H9 (cell line): ENCODE results near the gene XXYLT1. TPM values are rescaled to one million over a fixed set of nuclear protein-coding genes. Genes with fewer than 3 reads are reported as not detected.

Source experiments
- DNase-seq: peaks from one replicate; pipeline ENCODE4 v3.0.0-alpha.2; 2017
- H2AFZ ChIP-seq: one replicate; pipeline ENCODE4 v1.6.1; 2013; ENCODE audit warnings: mild to moderate bottlenecking, low read length, control low read depth, moderate library complexity
- H2AK5ac ChIP-seq: 2 replicates; pipeline ENCODE4 v1.6.1; 2013; ENCODE audit warnings: low read length, control low read depth, mixed read lengths; ENCODE audit not compliant: insufficient read length
- H2BK120ac ChIP-seq: one replicate; pipeline ENCODE4 v1.6.1; 2013; ENCODE audit warnings: low read depth, mild to moderate bottlenecking, low read length, control low read depth, inconsistent platforms; ENCODE audit not compliant: poor library complexity, severe bottlenecking
- H2BK12ac ChIP-seq: 2 replicates; pipeline ENCODE4 v1.6.1; 2013; ENCODE audit warnings: low read length, control low read depth, mixed read lengths, low read depth; ENCODE audit not compliant: insufficient read length
- H2BK15ac ChIP-seq: 2 replicates; pipeline ENCODE4 v1.6.1; 2013; ENCODE audit warnings: low read depth, low read length, control low read depth
- H2BK20ac ChIP-seq: one replicate; pipeline ENCODE4 v1.6.1; 2013; ENCODE audit warnings: low read depth, mild to moderate bottlenecking, low read length, control low read depth, inconsistent platforms; ENCODE audit not compliant: poor library complexity, severe bottlenecking
- H2BK5ac ChIP-seq: 2 replicates; pipeline ENCODE4 v1.6.1; 2013; ENCODE audit warnings: low read length, control low read depth, mixed read lengths; ENCODE audit not compliant: insufficient read length
- H3K14ac ChIP-seq: 2 replicates; pipeline ENCODE4 v1.6.1; 2013; ENCODE audit warnings: low read length, control low read depth; ENCODE audit not compliant: insufficient read depth
- H3K18ac ChIP-seq: 2 replicates; pipeline ENCODE4 v1.6.1; 2013; ENCODE audit warnings: low read depth, mild to moderate bottlenecking, mixed read lengths, low read length, control low read depth; ENCODE audit not compliant: insufficient read length
- H3K23ac ChIP-seq: 2 replicates; pipeline ENCODE4 v1.6.1; 2013; ENCODE audit warnings: low read length, control low read depth, mixed read lengths, low read depth; ENCODE audit not compliant: insufficient read length
- H3K23me2 ChIP-seq: 2 replicates; pipeline ENCODE4 v1.6.1; 2013; ENCODE audit warnings: low read depth, mild to moderate bottlenecking, mixed read lengths, low read length, control low read depth; ENCODE audit not compliant: insufficient read length, poor library complexity, severe bottlenecking
- H3K27ac ChIP-seq: 2 replicates; pipeline ENCODE4 v1.5.1; 2013; ENCODE audit warnings: low read length, control low read depth, mixed read lengths, low read depth; ENCODE audit not compliant: insufficient read length
- H3K27me3 ChIP-seq: 2 replicates; pipeline ENCODE4 v1.6.1; 2013; ENCODE audit warnings: low read length, control low read depth, inconsistent platforms; ENCODE audit not compliant: insufficient read depth
- H3K4ac ChIP-seq: 2 replicates; pipeline ENCODE4 v1.6.1; 2013; ENCODE audit warnings: low read depth, mild to moderate bottlenecking, control low read depth, inconsistent platforms, low read length, moderate library complexity
- H3K4me1 ChIP-seq: 2 replicates; pipeline ENCODE4 v1.6.1; 2013; ENCODE audit warnings: low read length, control low read depth, inconsistent platforms; ENCODE audit not compliant: insufficient read depth
- H3K4me2 ChIP-seq: 2 replicates; pipeline ENCODE4 v1.6.1; 2013; ENCODE audit warnings: low read length, control low read depth, mixed read lengths; ENCODE audit not compliant: insufficient read length, insufficient read depth
- H3K56ac ChIP-seq: 2 replicates; pipeline ENCODE4 v1.6.1; 2013; ENCODE audit warnings: low read depth, mild to moderate bottlenecking, mixed read lengths, low read length, control low read depth; ENCODE audit not compliant: insufficient read length
- H3K79me1 ChIP-seq: 2 replicates; pipeline ENCODE4 v1.6.1; 2013; ENCODE audit warnings: low read depth, mild to moderate bottlenecking, moderate library complexity, low read length, control low read depth, inconsistent platforms; ENCODE audit not compliant: insufficient read depth, poor library complexity, severe bottlenecking
- H3K79me2 ChIP-seq: 2 replicates; pipeline ENCODE4 v1.6.1; 2013; ENCODE audit warnings: low read length, control low read depth, inconsistent platforms; ENCODE audit not compliant: insufficient read depth
- H3K9ac ChIP-seq: 2 replicates; pipeline ENCODE4 v1.6.1; 2013; ENCODE audit warnings: low read length, control low read depth, mixed read lengths; ENCODE audit not compliant: insufficient read length; ENCODE audit errors: extremely low read depth
- H3K9me3 ChIP-seq: one replicate; pipeline ENCODE4 v1.6.1; 2013; ENCODE audit warnings: low read depth, low read length, inconsistent platforms; ENCODE audit not compliant: control insufficient read depth
- H3T11ph ChIP-seq: one replicate; pipeline ENCODE4 v1.6.1; 2013; ENCODE audit warnings: mild to moderate bottlenecking, low read length, control low read depth, inconsistent platforms
- H4K20me1 ChIP-seq: one replicate; pipeline ENCODE4 v1.6.1; 2013; ENCODE audit not compliant: control insufficient read depth, insufficient read length, insufficient read depth
- H4K5ac ChIP-seq: 2 replicates; pipeline ENCODE4 v1.6.1; 2013; ENCODE audit warnings: low read depth, mild to moderate bottlenecking, mixed read lengths, low read length, control low read depth; ENCODE audit not compliant: insufficient read length
- H4K8ac ChIP-seq: replicated peaks from 2 replicates; pipeline ENCODE4 v1.6.1; 2013; ENCODE audit warnings: low read length, control low read depth, mixed read lengths, low read depth; ENCODE audit not compliant: insufficient read length
- H4K91ac ChIP-seq: 2 replicates; pipeline ENCODE4 v1.6.1; 2013; ENCODE audit warnings: low read depth, mild to moderate bottlenecking, moderate library complexity, mixed read lengths, low read length, control low read depth; ENCODE audit not compliant: insufficient read length
- H3K27ac Mint-ChIP-seq, 3 experiments: 2 replicates in 2 of 3; 3 replicates in 1 of 3; pipeline ENCODE4 v1.8.0; 2020 to 2021; ENCODE audit warnings: mixed read lengths in 3 of 3, mild to moderate bottlenecking in 1 of 3, moderate library complexity in 1 of 3
- H3K27me3 Mint-ChIP-seq: 2 replicates; pipeline ENCODE4 v1.8.0; 2021; ENCODE audit warnings: low read depth, mild to moderate bottlenecking, moderate library complexity, mixed read lengths
- H3K36me3 Mint-ChIP-seq, 3 experiments: 2 replicates in 2 of 3; 3 replicates in 1 of 3; pipeline ENCODE4 v1.8.0; 2020 to 2021; ENCODE audit warnings: low read depth in 3 of 3, mixed read lengths in 3 of 3; ENCODE audit not compliant: insufficient read depth in 1 of 3
- H3K4me1 Mint-ChIP-seq, 2 experiments: 2 replicates each; pipeline ENCODE4 v1.8.0; 2020; ENCODE audit warnings: mixed read lengths in 2 of 2
- H3K4me3 Mint-ChIP-seq, 2 experiments: 2 replicates in 1 of 2; 3 replicates in 1 of 2; pipeline ENCODE4 v1.8.0; 2020 to 2021; ENCODE audit warnings: mild to moderate bottlenecking in 2 of 2, mixed read lengths in 2 of 2, moderate library complexity in 1 of 2
- H3K9me3 Mint-ChIP-seq, 2 experiments: 2 replicates in 1 of 2; 3 replicates in 1 of 2; pipeline ENCODE4 v1.8.0; 2020; ENCODE audit warnings: mild to moderate bottlenecking in 2 of 2, mixed read lengths in 2 of 2, moderate library complexity in 1 of 2
- CTCF ChIP-seq: fragments of 200-600 bp; sonication (generic); conservative IDR thresholded peaks from 3 replicates; pipeline ENCODE4 v1.8.0; 2021; ENCODE audit warnings: antibody characterized with exemption, mild to moderate bottlenecking
- WGBS: extraction: QIAGEN DNeasy Blood & Tissue Kit; methylation state at CpG from one replicate; pipeline ENCODE4 v1.1.7; 2013; ENCODE audit warnings: missing lambda C conversion rate, low lambda C conversion rate, mixed read lengths; ENCODE audit not compliant: insufficient read length; ENCODE audit errors: extremely low coverage; 5-methylcytosine and 5-hydroxymethylcytosine counted together
- total RNA-seq: library from RNA; stranded (reverse); gene quantifications from 2 replicates; pipeline ENCODE4 v1.2.1, GENCODE V29; 2021

XXYLT1 gene
- total RNA-seq, 1 experiment from 2014 or later, result 22.7 TPM

GRCh38 chr3:195030791-195031321 is 240.1 kb downstream of the XXYLT1 start:
- no peak overlapping the region for H4K91ac ChIP-seq
- H3K27ac Mint-ChIP-seq, result no peak overlapping the region
- H3K27me3 Mint-ChIP-seq, result peaks cover 10% of the 10 kb centered on the region
- H3K23me2 ChIP-seq, result no peaks in the 10 kb centered on the region
- no peaks in the 10 kb centered on the region for H3K79me1 ChIP-seq
- no peaks in the 10 kb centered on the region for H3K9me3 ChIP-seq
- H3K18ac ChIP-seq, result no peak overlapping the region
- peaks cover 30 to 38% of the 10 kb centered on the region in 2 experiments for H3K4me1 Mint-ChIP-seq
- H3K9ac ChIP-seq, result no peak overlapping the region
- no peak overlapping the region for H3K27ac ChIP-seq
- no peak overlapping the region for H4K5ac ChIP-seq
- H3K4me1 ChIP-seq, result 0 out of 2 replicates have a peak, but pooled peaks cover 5% of the 10 kb centered on the region
- no peak overlapping the region for H2AFZ ChIP-seq
- H3K79me2 ChIP-seq, result no peaks in the 10 kb centered on the region
- no peaks in the 10 kb centered on the region for H3K36me3 Mint-ChIP-seq
- H2BK12ac ChIP-seq, result no peak overlapping the region
- H4K8ac ChIP-seq, result no peak overlapping the region
- no peak overlapping the region for H3K4me2 ChIP-seq
- no CpG with 5 or more reads among the region's 13 CpGs for WGBS
- H3K4me3 Mint-ChIP-seq, result no peak overlapping the region
- no peaks in the 10 kb centered on the region; a peak in 1 of 5 replicates for H3K9me3 Mint-ChIP-seq
- no peak overlapping the region for H2BK20ac ChIP-seq
- no peak overlapping the region for H2AK5ac ChIP-seq
- no peak overlapping the region for H2BK15ac ChIP-seq
- no peak overlapping the region for H3K56ac ChIP-seq
- H2BK120ac ChIP-seq, result no peak overlapping the region
- no peak overlapping the region for H2BK5ac ChIP-seq
- no peak overlapping the region for H3K14ac ChIP-seq
- no peak for TF ChIP-seq CTCF
- no peak overlapping the region for H3T11ph ChIP-seq
- no peak overlapping the region for H3K4ac ChIP-seq
- H4K20me1 ChIP-seq, result no peaks in the 10 kb centered on the region
- DNase-seq, result no peak
- no peaks in the 10 kb centered on the region for H3K27me3 ChIP-seq
- no peak overlapping the region for H3K23ac ChIP-seq
